Fibroblast of villous mesenchyme (primary cell): ENCODE results near the gene ATP6AP1. TPM values are rescaled to one million over a fixed set of nuclear protein-coding genes. Genes with fewer than 3 reads are reported as not detected.

Experiments used
- DNase-seq: peaks from one replicate; pipeline ENCODE4 v3.0.0-alpha.2; 2010; ENCODE audit warnings: low read depth
- H3K4me3 ChIP-seq: 2 replicates; pipeline ENCODE4 v1.5.1; 2011; ENCODE audit warnings: low read depth, mild to moderate bottlenecking, low read length
- total RNA-seq: library from RNA; depleted of rRNA; stranded (reverse); fragments of >200 nt; gene quantifications from 2 replicates; pipeline ENCODE4 v1.2.3, GENCODE V29; 2012
- TF ChIP-seq, protein P1 (sequence below): IDR thresholded peaks from 2 replicates; pipeline ENCODE4 v1.5.1; 2012; ENCODE audit warnings: low read depth, mild to moderate bottlenecking, low read length; ENCODE audit not compliant: insufficient read depth

Gene ATP6AP1
- total RNA-seq, result 72.5 and 91.8 TPM in 2 replicates

DNA sequence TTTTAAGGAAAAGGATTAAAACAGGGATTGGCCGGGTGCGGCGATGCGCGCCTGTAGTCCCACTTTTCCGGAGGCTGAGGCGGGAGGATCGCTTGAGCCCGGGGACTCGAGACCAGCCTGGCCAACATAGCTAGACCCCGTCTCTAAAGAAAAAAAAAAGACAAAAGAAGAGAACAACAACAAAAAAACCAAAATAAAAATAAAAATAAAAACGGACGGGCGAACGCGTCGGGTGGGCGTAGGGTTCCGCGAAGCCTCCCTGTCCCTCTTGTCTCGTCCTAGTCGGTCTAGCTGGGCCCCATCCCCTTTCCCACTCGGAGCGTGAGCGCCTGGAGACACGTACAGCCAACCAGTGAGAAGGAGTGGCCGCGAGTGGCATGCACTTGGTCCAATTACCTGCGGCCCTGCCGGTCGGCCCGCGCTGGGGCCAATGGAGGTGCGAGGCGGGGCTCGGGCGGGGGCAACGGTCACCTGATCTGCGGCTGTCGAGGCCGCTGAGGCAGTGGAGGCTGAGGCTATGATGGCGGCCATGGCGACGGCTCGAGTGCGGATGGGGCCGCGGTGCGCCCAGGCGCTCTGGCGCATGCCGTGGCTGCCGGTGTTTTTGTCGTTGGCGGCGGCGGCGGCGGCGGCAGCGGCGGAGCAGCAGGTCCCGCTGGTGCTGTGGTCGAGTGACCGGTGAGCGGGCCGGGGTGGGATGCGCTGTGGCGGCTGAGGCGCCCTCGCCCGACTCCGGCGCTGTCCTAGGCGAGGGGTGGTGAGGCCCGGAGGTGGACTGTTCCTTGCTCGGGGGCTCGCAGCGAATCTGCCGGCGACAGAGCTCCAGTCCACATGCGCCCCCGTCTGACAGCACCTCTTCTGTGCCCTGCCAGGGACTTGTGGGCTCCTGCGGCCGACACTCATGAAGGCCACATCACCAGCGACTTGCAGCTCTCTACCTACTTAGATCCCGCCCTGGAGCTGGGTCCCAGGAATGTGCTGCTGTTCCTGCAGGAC lies at the start of gene ATP6AP1:
Gene ATP6AP1, plus strand, starts transcription at position 502 of the 996 bp plus-strand sequence. Its CDS starts 16 bp downstream, at position 518.
- H3K4me3 ChIP-seq, result peak within 1 kb of the TSS; percentile 73
- peak; percentile 94 for DNase-seq
- TF ChIP-seq, protein P1, sequence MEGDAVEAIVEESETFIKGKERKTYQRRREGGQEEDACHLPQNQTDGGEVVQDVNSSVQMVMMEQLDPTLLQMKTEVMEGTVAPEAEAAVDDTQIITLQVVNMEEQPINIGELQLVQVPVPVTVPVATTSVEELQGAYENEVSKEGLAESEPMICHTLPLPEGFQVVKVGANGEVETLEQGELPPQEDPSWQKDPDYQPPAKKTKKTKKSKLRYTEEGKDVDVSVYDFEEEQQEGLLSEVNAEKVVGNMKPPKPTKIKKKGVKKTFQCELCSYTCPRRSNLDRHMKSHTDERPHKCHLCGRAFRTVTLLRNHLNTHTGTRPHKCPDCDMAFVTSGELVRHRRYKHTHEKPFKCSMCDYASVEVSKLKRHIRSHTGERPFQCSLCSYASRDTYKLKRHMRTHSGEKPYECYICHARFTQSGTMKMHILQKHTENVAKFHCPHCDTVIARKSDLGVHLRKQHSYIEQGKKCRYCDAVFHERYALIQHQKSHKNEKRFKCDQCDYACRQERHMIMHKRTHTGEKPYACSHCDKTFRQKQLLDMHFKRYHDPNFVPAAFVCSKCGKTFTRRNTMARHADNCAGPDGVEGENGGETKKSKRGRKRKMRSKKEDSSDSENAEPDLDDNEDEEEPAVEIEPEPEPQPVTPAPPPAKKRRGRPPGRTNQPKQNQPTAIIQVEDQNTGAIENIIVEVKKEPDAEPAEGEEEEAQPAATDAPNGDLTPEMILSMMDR, result no peak

DNA sequence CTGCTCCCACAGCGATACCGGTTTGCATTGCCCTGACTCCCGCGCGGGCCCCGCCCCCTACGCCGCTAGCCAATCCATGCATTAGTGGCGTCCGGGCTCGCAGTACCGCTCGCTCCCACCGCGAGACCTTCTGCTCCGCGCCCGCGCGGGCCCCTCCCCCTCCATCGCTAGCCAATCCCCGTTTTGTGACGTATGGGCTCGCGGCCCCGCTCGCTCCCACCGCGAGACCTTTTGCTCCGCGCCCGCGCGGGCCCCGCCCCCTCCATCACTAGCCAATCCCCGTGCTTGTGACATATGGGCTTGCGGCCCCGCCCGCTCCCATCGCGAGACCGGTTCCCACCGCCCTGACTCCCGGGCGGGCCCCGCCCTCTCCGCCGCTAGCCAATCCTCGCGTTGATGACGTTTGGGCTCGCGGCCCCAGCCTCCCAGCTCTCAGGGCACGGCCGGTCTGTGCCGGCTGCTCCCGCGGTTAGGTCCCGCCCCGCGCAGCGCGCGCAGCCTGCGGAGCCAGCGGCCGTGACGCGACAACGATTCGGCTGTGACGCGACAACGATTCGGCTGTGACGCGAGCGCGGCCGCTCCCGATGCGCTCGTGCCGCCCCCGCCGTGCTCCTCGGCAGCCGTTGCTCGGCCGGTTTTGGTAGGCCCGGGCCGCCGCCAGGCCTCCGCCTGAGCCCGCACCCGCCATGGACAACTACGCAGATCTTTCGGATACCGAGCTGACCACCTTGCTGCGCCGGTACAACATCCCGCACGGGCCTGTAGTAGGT lies 49.5 kb upstream of the ATP6AP1 start, which contains the start of gene EMD:
Gene EMD, plus strand, starts transcription at position 497 of the 770 bp plus-strand sequence. Its CDS starts 190 bp downstream, at position 687.
- H3K4me3 ChIP-seq, result peak within 1 kb of the TSS; percentile 69
- TF ChIP-seq, protein P1, result no peak
- DNase-seq, result peak; percentile 98

DNA sequence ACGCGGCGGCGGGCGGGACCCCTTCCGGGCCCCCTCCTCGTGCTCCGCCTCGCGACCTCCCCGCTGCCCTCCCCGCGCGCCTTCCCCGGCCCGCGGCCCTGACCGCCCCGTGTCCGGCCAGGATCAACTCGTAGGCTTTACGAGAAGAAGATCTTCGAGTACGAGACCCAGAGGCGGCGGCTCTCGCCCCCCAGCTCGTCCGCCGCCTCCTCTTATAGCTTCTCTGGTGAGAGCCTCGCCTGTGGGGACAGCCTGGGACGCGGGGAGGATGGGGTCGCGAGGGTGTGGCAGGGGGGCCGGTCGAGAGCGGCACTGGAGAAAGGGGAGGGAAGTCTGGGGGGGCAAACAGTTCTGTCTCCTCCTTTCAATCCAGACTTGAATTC lies 48.9 kb upstream of the ATP6AP1 start:
- TF ChIP-seq, protein P1, result no peak
- peak overlapping the region; percentile 69 for H3K4me3 ChIP-seq
- DNase-seq, result no peak

DNA sequence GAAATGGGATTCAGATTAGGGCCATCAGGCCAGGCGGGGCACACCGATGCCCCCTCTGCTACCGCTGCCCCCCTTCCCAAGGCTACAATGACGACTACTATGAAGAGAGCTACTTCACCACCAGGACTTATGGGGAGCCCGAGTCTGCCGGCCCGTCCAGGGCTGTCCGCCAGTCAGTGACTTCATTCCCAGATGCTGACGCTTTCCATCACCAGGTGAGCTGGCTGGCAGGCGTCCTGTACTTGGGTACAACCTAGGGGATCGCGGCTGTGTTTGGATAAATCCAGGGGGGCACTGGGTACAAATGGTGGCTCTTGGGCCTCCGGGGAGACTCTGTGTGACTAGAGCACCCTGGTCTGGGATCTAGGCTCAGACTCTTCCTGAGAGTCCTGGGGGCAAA lies 48.3 kb upstream of the ATP6AP1 start:
- TF ChIP-seq, protein P1, result no peak
- peak overlapping the region; percentile 69 for H3K4me3 ChIP-seq
- DNase-seq, result no peak

GRCh38 chrX:154380787-154381186 lies 47.7 kb upstream of the ATP6AP1 start:
- DNase-seq, result no peak
- TF ChIP-seq, protein P1, result no peak
- H3K4me3 ChIP-seq, result no peak overlapping the region

DNA sequence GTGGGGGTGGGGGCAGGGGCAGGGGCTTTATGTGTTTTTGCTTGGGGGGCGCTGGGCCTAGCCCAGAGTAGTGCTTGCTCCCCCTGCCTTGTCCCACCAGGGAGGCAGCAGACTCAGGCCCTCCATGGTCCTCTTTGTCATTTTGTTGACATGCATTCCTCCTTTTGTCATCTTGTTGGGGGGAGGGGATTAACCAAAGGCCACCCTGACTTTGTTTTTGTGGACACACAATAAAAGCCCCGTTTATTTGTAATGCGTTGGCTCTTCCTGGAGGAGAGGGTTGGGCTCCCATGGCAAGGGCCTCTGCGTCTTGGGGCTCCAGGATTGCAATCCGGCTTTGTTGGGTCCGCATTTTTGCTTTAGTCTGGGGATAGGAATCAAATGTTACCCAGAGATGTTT lies 47.2 kb upstream of the ATP6AP1 start:
- DNase-seq, result no peak
- no peak overlapping the region for H3K4me3 ChIP-seq
- TF ChIP-seq, protein P1, result no peak
